GM12801 (cell line): ENCODE measurements around the gene ATP13A4.

Experiments
- CTCF ChIP-seq: IDR thresholded peaks from one replicate; pipeline ENCODE4 v1.5.1; 2011; ENCODE audit warnings: control low read depth; ENCODE audit not compliant: insufficient read length; ENCODE audit errors: extremely low read depth

The ATP13A4 gene

DNA sequence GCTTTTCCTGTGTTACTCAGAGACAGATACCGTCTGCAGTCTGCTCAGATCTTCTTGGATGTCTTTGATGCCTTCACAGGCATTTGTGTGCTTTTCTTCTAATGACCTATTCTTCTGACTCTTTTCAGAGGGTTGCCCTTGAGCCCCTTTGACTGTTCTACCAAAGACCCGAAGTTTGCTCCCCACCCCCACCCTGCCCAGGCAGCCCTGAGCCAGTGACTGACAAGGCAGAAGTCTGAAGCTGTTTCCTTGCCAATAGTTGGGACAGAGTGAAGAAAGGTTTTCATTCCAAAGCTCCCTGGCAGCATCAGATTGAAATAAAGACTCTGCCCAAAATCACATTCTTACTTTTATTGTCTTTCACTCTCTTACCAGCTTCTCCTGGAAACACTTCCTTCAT, 167.1 kb downstream of the ATP13A4 start:
- no peak for TF ChIP-seq CTCF

DNA sequence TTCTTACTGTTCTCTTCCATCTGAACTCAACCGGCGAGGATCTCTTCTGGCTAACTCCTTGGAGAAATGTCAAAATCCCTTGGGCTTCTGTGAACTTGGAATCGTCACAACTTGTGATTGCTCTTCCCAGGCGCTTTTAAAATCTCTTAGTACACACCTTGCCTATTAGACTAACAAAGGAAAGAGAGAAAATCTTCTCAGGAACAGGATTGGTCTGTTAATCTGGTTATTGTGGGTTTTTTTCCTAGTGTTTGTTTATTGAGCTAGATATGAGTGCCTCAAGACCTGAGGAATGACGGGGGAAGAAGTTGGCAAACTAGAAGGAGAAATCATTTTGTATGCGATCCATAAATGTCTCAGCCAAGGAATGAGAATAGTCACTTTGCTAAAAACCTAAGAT, 176.0 kb downstream of the ATP13A4 start, which contains the start of gene ATP13A5:
ATP13A5 (minus strand) TSS at position 48 of the 400 bp plus-strand sequence; CDS start at position 20, 28 bp downstream.
- TF ChIP-seq CTCF, result no peak

DNA sequence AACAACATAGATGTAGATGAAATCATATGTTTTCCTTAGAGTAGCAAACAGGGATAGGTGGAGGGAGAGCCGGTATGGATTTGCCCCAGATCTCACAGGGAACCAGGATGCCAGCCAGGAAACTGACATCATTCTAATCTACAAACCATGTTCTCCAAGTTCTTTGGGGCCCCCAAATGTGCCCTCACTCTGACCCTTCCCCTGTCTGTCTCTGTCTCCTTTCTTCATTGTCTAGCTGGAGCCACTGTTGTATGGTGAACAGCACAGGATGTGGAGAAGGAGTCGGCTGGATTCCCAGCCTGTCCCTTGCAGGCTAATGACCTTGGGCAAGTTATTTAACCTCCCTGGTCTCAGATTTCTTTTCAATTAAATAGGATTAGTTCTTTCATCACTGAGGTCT, 177.1 kb downstream of the ATP13A4 start:
- TF ChIP-seq CTCF, result no peak

GRCh38 chr3:193375614-193376013, 179.1 kb downstream of the ATP13A4 start:
- TF ChIP-seq CTCF, result no peak

- TF ChIP-seq CTCF, result no peak
Measured at GRCh38 chr3:193372783-193373182, 181.9 kb downstream of the ATP13A4 start.

- TF ChIP-seq CTCF, result no peak
Measured at GRCh38 chr3:193367868-193368267, 186.8 kb downstream of the ATP13A4 start.

GRCh38 chr3:193357291-193357690, 197.4 kb downstream of the ATP13A4 start:
- no peak for TF ChIP-seq CTCF

DNA sequence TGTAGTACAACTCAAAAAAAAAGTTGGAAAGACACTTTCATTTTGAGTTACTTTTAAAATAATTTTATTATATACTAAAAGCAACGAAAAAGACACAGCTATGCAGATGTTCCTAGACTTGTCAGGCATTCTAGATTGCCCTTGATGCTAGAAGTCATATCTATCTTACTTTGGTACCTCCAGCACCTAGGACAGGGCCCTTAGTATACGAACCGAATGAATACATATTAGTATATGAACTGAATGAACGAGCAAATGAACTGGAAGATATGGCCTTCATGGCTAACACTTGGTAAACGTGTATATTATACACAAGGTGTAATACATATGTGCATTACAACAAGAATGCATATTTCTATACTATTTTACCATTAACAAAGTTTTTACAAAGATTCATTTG, 200.3 kb downstream of the ATP13A4 start:
- no peak for TF ChIP-seq CTCF
